ENCODE data around the gene PAX3. TPM values are rescaled to one million over a fixed set of nuclear protein-coding genes. Genes with fewer than 3 reads are reported as not detected.

The PAX3 gene
- total RNA-seq (2021; ENCODE audit: unreplicated experiment) (not detected), Bru-seq, nascent RNA (not detected), BruChase-seq, experiment 1, labeled RNA remaining after a 6-hour chase (not detected), BruChase-seq, experiment 2, labeled RNA remaining after a 2-hour chase (not detected)
- polyA plus RNA-seq (2012) = not detected in 2 replicates
- long read RNA-seq = 0 reads

DNA sequence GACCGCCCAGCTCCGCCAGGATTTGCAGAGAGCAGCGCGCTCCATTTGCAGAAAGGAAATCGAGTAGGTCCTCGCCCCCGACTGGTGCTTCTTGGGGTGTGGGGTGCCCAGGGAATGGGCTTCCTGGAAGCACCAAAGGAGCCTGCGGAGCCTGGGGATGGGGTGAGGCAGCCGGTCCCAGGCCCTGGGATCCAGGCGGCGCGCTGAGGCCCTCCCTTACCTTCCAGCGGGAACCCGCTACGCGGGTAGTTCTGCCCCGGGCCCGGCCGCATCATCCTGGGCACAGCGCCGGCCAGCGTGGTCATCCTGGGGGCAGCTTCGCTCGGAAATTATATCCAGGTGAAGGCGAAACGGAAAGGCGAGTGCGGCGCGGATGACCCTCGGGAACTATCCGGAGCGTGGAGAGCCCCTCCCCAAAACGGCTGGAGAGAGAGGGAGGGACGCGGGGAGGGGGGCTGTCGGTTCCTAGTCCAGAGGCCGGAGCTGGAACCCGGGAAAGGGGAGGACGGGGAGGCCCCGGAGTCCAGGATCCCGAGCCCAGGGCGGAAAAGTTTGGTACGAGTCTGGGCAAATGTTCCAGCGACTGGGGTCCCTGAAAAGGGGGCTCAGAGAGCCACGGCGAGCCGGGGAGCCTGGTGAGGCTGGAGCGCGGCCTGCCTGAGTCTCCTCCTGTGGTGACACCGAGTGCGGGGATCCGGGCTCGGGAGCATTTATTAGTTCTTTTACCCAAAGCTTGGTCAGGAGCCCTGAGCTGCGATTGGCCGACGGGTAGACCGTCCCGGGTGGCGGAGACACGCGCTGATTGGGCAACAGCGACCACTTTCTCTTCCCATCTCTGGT lies at the start of gene PAX3:
TSS of gene PAX3 (minus strand) at position 688 of the 840 bp plus-strand sequence. CDS start at position 305, 383 bp downstream.
- ATAC-seq = no peak
- no peaks in the 10 kb centered on the region for H3K79me2 ChIP-seq (ENCODE audit: insufficient read depth, low read length)
- no peak within 1 kb of the TSS for H3K9ac ChIP-seq (ENCODE audit: low read length)
- no peak within 1 kb of the TSS for H2AFZ ChIP-seq (ENCODE audit: low read depth, low read length, poor library complexity, severe bottlenecking)
- no peak within 1 kb of the TSS for H3K4me2 ChIP-seq (ENCODE audit: low read length)
- no TSS peak for BruUV-seq (replicated peaks)
- no peaks in the 10 kb centered on the region for H3K4me1 ChIP-seq (ENCODE audit: control insufficient read depth in 1 of 2, insufficient read depth in 2 of 2, low read length in 2 of 2)
- no peaks in the 10 kb centered on the region for H3K9me3 ChIP-seq (ENCODE audit: control insufficient read depth in 1 of 2, insufficient read depth in 1 of 2, low read depth in 1 of 2, low read length in 2 of 2)
- H3K4me3 ChIP-seq (replicated peaks in 1 of 2; ENCODE audit: low read depth in 1 of 2, low read length in 2 of 2) = no peak within 1 kb of the TSS
- ChIA-PET CTCF (no interaction called here), RAD21 (ENCODE audit: low non-redundant PET in 1 of 2, low total read pairs in 2 of 2, uncharacterized antibody in 2 of 2, unreplicated experiment in 2 of 2) (no interaction called here), POLR2A (no interaction called here)
- no peak for TF ChIP-seq POLR2AphosphoS5 (IDR thresholded peaks at IDR 0.05; ENCODE audit: low read depth, low read length)
- TF ChIP-seq MAX (IDR thresholded peaks at IDR 0.05) = no peak
- no peak for TF ChIP-seq ZNF274 (IDR thresholded peaks at IDR 0.05; ENCODE audit: low read depth, low read length)
- TF ChIP-seq SP1 (IDR thresholded peaks at IDR 0.05; ENCODE audit: low read depth) = no peak
- TF ChIP-seq ZFX (IDR thresholded peaks at IDR 0.05) = no peak
- no peak for TF ChIP-seq ELF1 (IDR thresholded peaks at IDR 0.05; ENCODE audit: borderline replicate concordance, low read depth)
- TF ChIP-seq EZH2 (IDR thresholded peaks at IDR 0.05) = no peak
- no peak within 1 kb of the TSS for H3K27ac ChIP-seq (ENCODE audit: low read depth, low read length)
- no peaks in the 10 kb centered on the region for H3K9me2 ChIP-seq (ENCODE audit: insufficient read depth)
- DNase-seq (ENCODE audit: low read depth, low spot score) = no peak
- H3K36me3 ChIP-seq (ENCODE audit: control insufficient read depth in 1 of 2, insufficient read depth in 2 of 2, low read length in 2 of 2) = no peaks in the 10 kb centered on the region
- H3K27me3 ChIP-seq (ENCODE audit: insufficient read depth, low read length) = peaks cover 25% of the 10 kb centered on the region
- intact Hi-C loops (cut with micrococcal nuclease) = no loop called here
- no peaks in the 10 kb centered on the region for H4K20me1 ChIP-seq (ENCODE audit: insufficient read depth)

- Histone ChIP-seq H3K27ac (ENCODE audit: low read depth, low read length) (no peak overlapping the region), H3K36me3 (ENCODE audit: control insufficient read depth in 1 of 2, insufficient read depth in 2 of 2, low read length in 2 of 2) (no peaks in the 10 kb centered on the region), H3K4me2 (ENCODE audit: low read length) (no peak overlapping the region), H3K4me3 (replicated peaks in 1 of 2; ENCODE audit: low read depth in 1 of 2, low read length in 2 of 2) (no peak overlapping the region), H3K9me3 (ENCODE audit: control insufficient read depth in 1 of 2, insufficient read depth in 1 of 2, low read depth in 1 of 2, low read length in 2 of 2) (no peaks in the 10 kb centered on the region), H3K9ac (ENCODE audit: low read length) (no peak overlapping the region), H3K79me2 (ENCODE audit: insufficient read depth, low read length) (no peaks in the 10 kb centered on the region), H2AFZ (ENCODE audit: low read depth, low read length, poor library complexity, severe bottlenecking) (no peak overlapping the region), H4K20me1 (ENCODE audit: insufficient read depth) (no peaks in the 10 kb centered on the region), H3K9me2 (ENCODE audit: insufficient read depth) (no peaks in the 10 kb centered on the region), H3K27me3 (ENCODE audit: insufficient read depth, low read length) (no peaks in the 10 kb centered on the region; the same call in 1 of the 2 replicates), H3K4me1 (ENCODE audit: control insufficient read depth in 1 of 2, insufficient read depth in 2 of 2, low read length in 2 of 2) (no peaks in the 10 kb centered on the region)
- intact Hi-C loops (cut with micrococcal nuclease) = no loop called here
- ChIA-PET RAD21 (ENCODE audit: low non-redundant PET in 1 of 2, low total read pairs in 2 of 2, uncharacterized antibody in 2 of 2, unreplicated experiment in 2 of 2) (no interaction called here), CTCF (no interaction called here), POLR2A (no interaction called here)
- no TSS peak for BruUV-seq (replicated peaks)
- no peak for ATAC-seq
- TF ChIP-seq EZH2phosphoT487 (IDR thresholded peaks at IDR 0.05; ENCODE audit: borderline replicate concordance) = no peak
- no peak for TF ChIP-seq MAX (IDR thresholded peaks at IDR 0.05)
- no peak for TF ChIP-seq CTCF (IDR thresholded peaks at IDR 0.05 in 2 of 3, conservative IDR thresholded peaks at IDR 0.05 in 1 of 3; ENCODE audit: borderline replicate concordance in 1 of 3, insufficient read depth in 1 of 3, low read depth in 2 of 3, low read length in 2 of 3)
- no peak for TF ChIP-seq ZNF274 (IDR thresholded peaks at IDR 0.05; ENCODE audit: low read depth, low read length)
- DNase-seq (ENCODE audit: low read depth, low spot score) = no peak
Observed at GRCh38 chr2:222341331-222341730, 42.5 kb upstream of the PAX3 start.
